ENCODE results near the gene HMHB1. TPM values are rescaled to one million over a fixed set of nuclear protein-coding genes. Genes with fewer than 3 reads are reported as not detected.

HMHB1 gene
- total RNA-seq, 1 experiment from 2014 or later = not detected

DNA sequence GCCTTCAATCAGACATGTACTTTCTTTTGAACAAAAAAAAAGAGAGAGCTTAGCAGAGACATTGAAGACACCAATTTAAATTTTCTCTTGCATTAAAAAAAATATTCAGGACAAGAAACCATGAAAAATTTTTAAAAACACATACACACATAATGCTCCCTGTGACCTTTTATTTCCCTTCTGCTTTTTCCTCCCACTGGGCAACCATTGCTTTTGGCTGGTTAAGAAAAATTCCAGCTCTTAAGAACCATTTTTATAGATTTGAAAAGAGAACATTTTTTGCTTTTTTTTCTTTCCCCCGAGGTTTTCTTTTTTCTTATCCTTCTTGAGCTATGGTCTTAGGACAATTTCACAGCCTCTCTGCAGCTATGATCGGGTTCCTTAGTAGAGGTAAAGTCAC is 6.1 kb upstream of the HMHB1 start:
- no peak overlapping the region for H3K14ac ChIP-seq (ENCODE audit: insufficient read depth, low read length)
- no peaks in the 10 kb centered on the region for H3K79me2 ChIP-seq (ENCODE audit: insufficient read depth, low read length)
- H3K27ac ChIP-seq (ENCODE audit: insufficient read length, low read depth, low read length) = no peak overlapping the region
- no peak overlapping the region for H4K91ac ChIP-seq (ENCODE audit: insufficient read length, low read depth, low read length)
- H3K23ac ChIP-seq (ENCODE audit: insufficient read length, low read depth, low read length) = no peak overlapping the region
- no peak overlapping the region for H2BK15ac ChIP-seq (ENCODE audit: low read depth, low read length)
- no peaks in the 10 kb centered on the region for H3K9me3 ChIP-seq (ENCODE audit: control insufficient read depth, low read depth, low read length)
- no peaks in the 10 kb centered on the region for H4K20me1 ChIP-seq (ENCODE audit: control insufficient read depth, insufficient read depth, insufficient read length)
- H4K8ac ChIP-seq (replicated peaks; ENCODE audit: insufficient read length, low read depth, low read length) = no peak overlapping the region
- H2BK20ac ChIP-seq (ENCODE audit: low read depth, low read length, poor library complexity, severe bottlenecking) = no peak overlapping the region
- H3K4me1 ChIP-seq (ENCODE audit: insufficient read depth, low read length) = no peaks in the 10 kb centered on the region
- WGBS (ENCODE audit: extremely low coverage, insufficient read length, low lambda C conversion rate) = no CpG with 5 or more reads among the region's 2 CpGs
- Mint-ChIP-seq H3K36me3 (ENCODE audit: insufficient read depth in 1 of 3, low read depth in 3 of 3) (no peaks in the 10 kb centered on the region), H3K27ac (no peak overlapping the region; a peak in 1 of 7 replicates), H3K27me3 (ENCODE audit: low read depth) (no peaks in the 10 kb centered on the region), H3K4me3 (no peak overlapping the region), H3K9me3 (no peaks in the 10 kb centered on the region), H3K4me1 (no peaks in the 10 kb centered on the region; a peak in 1 of 4 replicates)
- no peaks in the 10 kb centered on the region for H3K27me3 ChIP-seq (ENCODE audit: insufficient read depth, low read length)
- H3K18ac ChIP-seq (ENCODE audit: insufficient read length, low read depth, low read length) = no peak overlapping the region
- H2BK12ac ChIP-seq (ENCODE audit: insufficient read length, low read depth, low read length) = no peak overlapping the region
- no peak for TF ChIP-seq CTCF (conservative IDR thresholded peaks at IDR 0.05)
- no peak overlapping the region for H3K9ac ChIP-seq (ENCODE audit: extremely low read depth, insufficient read length, low read length)
- DNase-seq = no peak
- no peak overlapping the region for H2BK5ac ChIP-seq (ENCODE audit: insufficient read length, low read length)
- H3T11ph ChIP-seq (ENCODE audit: low read length) = no peak overlapping the region
- H3K79me1 ChIP-seq (ENCODE audit: insufficient read depth, low read depth, low read length, poor library complexity, severe bottlenecking) = no peaks in the 10 kb centered on the region
- no peak overlapping the region for H2AFZ ChIP-seq (ENCODE audit: low read length)
- no peak overlapping the region for H3K4ac ChIP-seq (ENCODE audit: low read depth, low read length)
- no peak overlapping the region for H2BK120ac ChIP-seq (ENCODE audit: low read depth, low read length, poor library complexity, severe bottlenecking)
- no peak overlapping the region for H2AK5ac ChIP-seq (ENCODE audit: insufficient read length, low read length)
- no peak overlapping the region for H4K5ac ChIP-seq (ENCODE audit: insufficient read length, low read depth, low read length)
- H3K4me2 ChIP-seq (ENCODE audit: insufficient read depth, insufficient read length, low read length) = no peak overlapping the region
- H3K56ac ChIP-seq (ENCODE audit: insufficient read length, low read depth, low read length) = no peak overlapping the region
- H3K23me2 ChIP-seq (ENCODE audit: insufficient read length, low read depth, low read length, poor library complexity, severe bottlenecking) = no peaks in the 10 kb centered on the region

All from H9 (cell line).